Lower leg skin (tissue), 4 donors: ENCODE results near the gene PHETA2. TPM values are rescaled to one million over a fixed set of nuclear protein-coding genes. Genes with fewer than 3 reads are reported as not detected.

Source experiments
- DNase-seq, 2 donors: peaks; one replicate each; pipeline ENCODE4 v3.0.0-alpha.2; 2019; ENCODE audit warnings: low spot score in 2 of 2
- H3K4me3 ChIP-seq: fragments of 200-600 bp; sonication (generic); 2 replicates; pipeline ENCODE4 v1.5.1; 2017; ENCODE audit warnings: mild to moderate bottlenecking, low read depth; ENCODE audit not compliant: poor library complexity, severe bottlenecking
- CTCF ChIP-seq, 3 donors: fragments of 450-650 bp; IDR thresholded peaks; one replicate each; pipeline ENCODE4 v1.5.1; 2016; ENCODE audit warnings: antibody characterized with exemption in 3 of 3, mild to moderate bottlenecking in 3 of 3, moderate library complexity in 2 of 3
- POLR2A ChIP-seq, 2 donors: fragments of 450-650 bp; IDR thresholded peaks; one replicate each; pipeline ENCODE4 v1.6.1; 2016 to 2017; ENCODE audit warnings: antibody characterized with exemption in 2 of 2, mild to moderate bottlenecking in 1 of 2, moderate library complexity in 1 of 2
- WGBS, 2 donors: methylation state at CpG; one replicate each; pipeline ENCODE4 v1.1.5; 2018; 5-methylcytosine and 5-hydroxymethylcytosine counted together
- intact Hi-C: fragments of 100-400 bp; cut with DNase I; formaldehyde crosslinking; loops from one replicate; pipeline ENCODE4 v1.15.0; 2023; ENCODE audit warnings: low total_unique reads
- total RNA-seq, 4 donors: library from RNA; depleted of rRNA; stranded (reverse); fragments of >200 nt; gene quantifications; one replicate each; pipeline ENCODE4 v1.1.0, GENCODE V29; 2016

Gene PHETA2
- total RNA-seq, 4 donors from 2014 or later = 4.1 to 13.0 (median 11.3) TPM

- DNase-seq = peak in 1 of 2 donors; percentile 88
- WGBS, 2 donors = 28 to 29% methylated on average over 24 of the region's 24 CpGs
- TF ChIP-seq POLR2A (IDR thresholded peaks at IDR 0.05) (no peak), CTCF (IDR thresholded peaks at IDR 0.05) (no peak)
- intact Hi-C loops = no loop called here
- no peak overlapping the region for H3K4me3 ChIP-seq
These were observed 4.6 kb downstream of the PHETA2 start for GRCh38 chr22:42078469-42079318.

GRCh38 chr22:42079319-42080251 is 5.5 kb downstream of the PHETA2 start, which contains the start of gene SMDT1:
Gene SMDT1, plus strand, starts transcription at chr22:42079700. Its CDS starts 69 bp downstream, at chr22:42079769.
- peak within 1 kb of the TSS; percentile 34 for H3K4me3 ChIP-seq
- DNase-seq = peak; percentile 98 to 100
- WGBS, 2 donors = 0 to 1% methylated on average over 62 to 71 of the region's 71 CpGs
- TF ChIP-seq POLR2A (IDR thresholded peaks at IDR 0.05) (peak in 1 of 2 donors; percentile 67), CTCF (IDR thresholded peaks at IDR 0.05) (no peak)
- intact Hi-C loops = no loop called here

- TF ChIP-seq CTCF (IDR thresholded peaks at IDR 0.05) (no peak), POLR2A (IDR thresholded peaks at IDR 0.05) (no peak)
- 1% methylated on average over 14 of the region's 14 CpGs for WGBS, 2 donors
- DNase-seq = peak in 1 of 2 donors; percentile 85
- intact Hi-C loops = no loop called here
- peak overlapping the region; percentile 21 for H3K4me3 ChIP-seq
These were observed 6.2 kb downstream of the PHETA2 start for GRCh38 chr22:42080287-42080686.

GRCh38 chr22:42083119-42083518 is 9.1 kb downstream of the PHETA2 start:
- H3K4me3 ChIP-seq = no peak overlapping the region
- TF ChIP-seq CTCF (IDR thresholded peaks at IDR 0.05) (no peak), POLR2A (IDR thresholded peaks at IDR 0.05) (no peak)
- DNase-seq = no peak
- intact Hi-C loops = no loop called here
- 86 to 95% methylated on average over 4 of the region's 4 CpGs for WGBS, 2 donors

GRCh38 chr22:42084874-42085273 is 10.8 kb downstream of the PHETA2 start:
- no peak overlapping the region for H3K4me3 ChIP-seq
- intact Hi-C loops = no loop called here
- peak in 1 of 2 donors; percentile 56 for DNase-seq
- 93 to 95% methylated on average over 8 of the region's 8 CpGs for WGBS, 2 donors
- TF ChIP-seq POLR2A (IDR thresholded peaks at IDR 0.05) (no peak), CTCF (IDR thresholded peaks at IDR 0.05) (no peak)
